GM21576 (cell line): Measurements from ENCODE around the gene SLC2A5.
"Not testable (repeated sequence)": the region's sequence is repeated elsewhere in the genome, so short reads cannot be mapped to it uniquely, and the experiment has no call there.

Experiments
- ATAC-seq: cut with Tn5 transposase; IDR thresholded peaks from one replicate; pipeline ENCODE4 v1.9.1; 2021; ENCODE audit warnings: mild to moderate bottlenecking, moderate library complexity; ENCODE audit not compliant: unreplicated experiment

SLC2A5 gene, protein sequence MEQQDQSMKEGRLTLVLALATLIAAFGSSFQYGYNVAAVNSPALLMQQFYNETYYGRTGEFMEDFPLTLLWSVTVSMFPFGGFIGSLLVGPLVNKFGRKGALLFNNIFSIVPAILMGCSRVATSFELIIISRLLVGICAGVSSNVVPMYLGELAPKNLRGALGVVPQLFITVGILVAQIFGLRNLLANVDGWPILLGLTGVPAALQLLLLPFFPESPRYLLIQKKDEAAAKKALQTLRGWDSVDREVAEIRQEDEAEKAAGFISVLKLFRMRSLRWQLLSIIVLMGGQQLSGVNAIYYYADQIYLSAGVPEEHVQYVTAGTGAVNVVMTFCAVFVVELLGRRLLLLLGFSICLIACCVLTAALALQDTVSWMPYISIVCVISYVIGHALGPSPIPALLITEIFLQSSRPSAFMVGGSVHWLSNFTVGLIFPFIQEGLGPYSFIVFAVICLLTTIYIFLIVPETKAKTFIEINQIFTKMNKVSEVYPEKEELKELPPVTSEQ

DNA sequence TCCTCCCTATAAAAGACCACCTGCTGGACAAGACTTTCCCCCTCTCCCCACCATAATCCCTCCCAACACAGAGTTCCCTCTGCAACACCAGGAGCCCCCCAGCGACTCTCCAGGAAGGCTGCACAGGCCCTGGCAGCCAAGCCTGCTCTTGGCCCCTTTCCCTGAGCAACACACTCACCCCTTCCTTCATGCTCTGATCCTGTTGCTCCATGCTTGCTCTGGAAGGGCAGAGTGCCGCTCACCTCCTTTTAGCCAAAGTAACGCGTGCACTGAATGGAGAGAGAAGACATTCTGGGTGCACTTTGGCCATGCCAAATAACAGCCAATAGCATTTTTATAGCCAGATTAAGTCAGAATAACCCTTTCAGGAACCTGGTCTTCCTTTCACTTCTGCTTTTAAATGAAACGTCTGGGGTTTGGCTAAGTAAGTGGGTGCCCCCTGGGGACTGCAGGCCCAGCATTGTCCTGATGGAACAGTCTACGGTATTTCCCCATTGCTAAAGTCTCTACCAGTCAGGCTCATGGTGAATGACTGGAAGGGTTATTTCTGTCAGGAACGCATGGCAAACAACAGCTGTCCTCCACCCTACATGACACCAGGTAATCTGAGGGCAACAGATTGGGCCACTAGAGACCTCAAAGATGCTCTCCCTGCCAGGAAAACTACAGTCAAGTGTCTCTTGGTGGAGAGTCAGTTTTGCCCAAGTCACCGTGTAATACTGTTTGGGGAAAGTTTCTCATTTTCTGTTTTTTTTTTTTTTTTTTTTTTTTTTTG lies at the start of gene SLC2A5:
Gene SLC2A5, minus strand, starts transcription at position 310 of the 775 bp plus-strand sequence. Its CDS starts 99 bp downstream, at position 211.
- peak; percentile 88 for ATAC-seq

DNA sequence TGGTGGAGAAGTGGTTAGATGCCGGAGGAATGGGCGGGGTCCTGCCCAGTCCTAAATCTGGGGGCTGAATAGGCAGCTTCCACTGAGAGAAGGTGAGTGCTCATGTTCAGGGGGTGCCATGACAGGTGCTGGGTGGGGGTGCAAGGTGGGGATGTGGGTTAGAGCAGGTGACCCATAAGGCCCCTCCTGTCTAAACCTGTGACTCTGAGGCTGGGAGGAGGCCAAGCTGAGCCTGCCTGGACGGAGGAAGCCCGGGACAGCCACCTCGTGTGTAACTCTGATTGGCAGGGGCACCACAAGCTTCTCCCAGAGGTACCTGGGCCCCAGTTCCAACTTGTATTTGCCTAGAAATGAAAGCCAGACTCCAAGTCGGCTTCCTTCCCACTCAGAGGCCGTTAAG lies 48.8 kb upstream of the SLC2A5 start:
- ATAC-seq, result no peak

DNA sequence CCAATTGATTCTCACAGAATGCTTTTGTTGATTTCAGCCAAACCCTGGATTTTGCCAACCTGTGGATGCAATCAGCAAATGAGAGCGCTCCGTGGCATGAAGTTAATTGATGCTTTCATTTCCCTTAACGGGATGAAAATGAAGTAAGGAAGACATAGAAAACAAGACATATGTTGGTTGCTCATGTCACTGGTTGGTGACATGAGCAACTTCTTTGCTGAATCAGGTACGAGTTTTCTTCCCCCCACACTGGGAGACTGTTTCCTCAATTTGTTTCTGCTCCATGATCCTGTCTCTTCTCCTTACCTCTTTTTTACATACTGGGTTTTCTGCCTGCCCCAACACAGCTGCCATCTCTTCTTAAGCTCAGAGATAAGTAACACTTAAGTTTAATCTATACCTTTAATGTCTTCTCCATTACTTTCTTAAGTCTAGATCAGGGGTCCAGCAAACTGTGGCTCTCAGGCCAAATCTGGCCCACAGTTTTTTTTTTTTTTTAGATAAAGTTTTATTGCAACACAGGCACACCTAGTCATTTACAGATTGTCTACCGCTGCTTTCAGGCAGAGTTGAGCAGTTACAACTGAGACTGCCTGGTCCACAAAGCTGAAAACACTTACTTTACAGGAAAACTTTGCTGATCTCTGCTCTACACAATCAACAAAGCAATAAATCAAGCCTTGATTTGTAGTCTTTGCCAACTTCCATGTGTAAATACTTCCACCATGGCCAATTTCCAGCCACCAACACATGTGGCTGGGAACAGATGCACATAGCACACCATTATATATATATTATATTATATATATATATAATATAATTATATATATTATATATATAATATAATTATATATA lies 46.1 kb upstream of the SLC2A5 start:
- no peak for ATAC-seq

DNA sequence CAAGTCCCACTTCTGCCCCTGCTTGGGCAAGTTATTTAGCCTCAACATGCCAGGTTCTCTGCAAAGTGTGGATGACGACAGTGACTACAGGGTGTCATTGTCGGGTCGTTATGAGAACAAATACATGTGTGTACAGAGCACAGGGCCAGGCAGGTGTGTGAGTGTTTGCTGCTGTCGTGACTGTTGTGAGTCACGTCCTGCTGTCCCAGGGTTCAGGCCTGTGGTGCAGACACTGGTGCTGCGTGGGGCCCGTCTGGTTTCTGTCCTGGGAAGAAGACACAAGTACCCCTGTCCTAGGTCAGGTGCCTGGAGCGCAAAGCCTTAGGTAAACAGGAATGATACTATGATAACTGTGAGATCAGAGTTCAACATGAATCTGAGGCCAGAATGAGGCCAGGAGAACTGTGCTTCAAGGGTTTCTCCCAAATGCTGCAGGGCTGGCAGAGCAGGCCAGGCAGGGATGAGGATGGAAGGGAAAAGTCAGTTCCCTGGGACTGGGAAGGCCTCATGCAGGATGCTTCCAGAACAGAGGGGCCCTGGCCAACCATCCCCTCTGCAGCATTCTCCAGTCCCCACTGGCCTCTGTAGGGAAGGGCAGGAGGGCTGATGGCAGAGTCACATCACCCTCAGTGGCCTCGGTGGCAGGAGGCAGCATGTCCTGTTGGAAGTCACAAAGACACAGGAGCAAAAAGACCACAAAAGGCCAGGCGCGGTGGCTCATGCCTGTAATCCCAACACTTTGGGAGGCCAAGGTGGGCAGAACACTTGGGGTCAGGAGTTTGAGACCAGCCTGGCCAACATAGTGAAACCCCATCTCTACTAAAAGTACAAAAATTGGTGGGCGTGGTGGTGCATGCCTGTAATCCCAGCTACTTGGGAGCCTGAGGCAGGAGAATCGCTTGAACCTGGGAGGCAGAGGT lies 43.8 kb upstream of the SLC2A5 start:
- no peak for ATAC-seq

DNA sequence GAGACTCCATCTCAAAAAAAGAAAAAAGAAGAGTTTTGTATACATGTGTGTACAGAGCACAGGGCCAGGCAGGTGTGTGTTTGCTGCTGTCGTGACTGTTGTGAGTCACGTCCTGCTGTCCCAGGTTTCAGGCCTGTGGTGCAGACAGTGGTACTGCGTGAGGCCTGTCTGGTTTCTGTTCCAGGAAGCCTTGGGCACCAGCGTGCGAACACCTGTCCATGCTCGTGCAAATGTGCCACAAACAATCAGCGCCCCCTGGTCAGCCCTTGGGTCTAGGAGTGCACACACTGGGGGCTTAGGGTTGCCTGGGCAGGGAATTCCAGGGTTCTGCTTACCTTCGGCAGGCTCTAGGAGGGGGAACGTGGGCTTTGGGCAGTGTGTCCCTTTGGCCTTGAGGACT lies 42.5 kb upstream of the SLC2A5 start:
- ATAC-seq, result no peak

DNA sequence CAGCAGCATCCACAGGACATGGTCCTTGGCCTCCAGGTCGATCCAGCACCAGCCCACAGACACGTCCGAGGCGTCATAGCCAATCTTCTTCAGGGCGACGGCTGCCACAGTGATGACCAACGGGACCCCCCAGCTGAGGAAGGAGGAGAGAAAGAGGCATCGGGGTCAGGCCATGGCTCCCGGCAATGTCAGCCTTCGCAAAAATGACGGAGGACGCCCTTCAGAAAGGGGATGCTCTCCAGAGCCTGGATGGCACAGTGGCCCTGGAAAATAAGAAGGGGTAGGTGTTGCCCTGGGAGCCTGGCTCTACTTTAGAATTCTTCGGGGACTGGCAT lies 41.9 kb upstream of the SLC2A5 start:
- no peak for ATAC-seq

DNA sequence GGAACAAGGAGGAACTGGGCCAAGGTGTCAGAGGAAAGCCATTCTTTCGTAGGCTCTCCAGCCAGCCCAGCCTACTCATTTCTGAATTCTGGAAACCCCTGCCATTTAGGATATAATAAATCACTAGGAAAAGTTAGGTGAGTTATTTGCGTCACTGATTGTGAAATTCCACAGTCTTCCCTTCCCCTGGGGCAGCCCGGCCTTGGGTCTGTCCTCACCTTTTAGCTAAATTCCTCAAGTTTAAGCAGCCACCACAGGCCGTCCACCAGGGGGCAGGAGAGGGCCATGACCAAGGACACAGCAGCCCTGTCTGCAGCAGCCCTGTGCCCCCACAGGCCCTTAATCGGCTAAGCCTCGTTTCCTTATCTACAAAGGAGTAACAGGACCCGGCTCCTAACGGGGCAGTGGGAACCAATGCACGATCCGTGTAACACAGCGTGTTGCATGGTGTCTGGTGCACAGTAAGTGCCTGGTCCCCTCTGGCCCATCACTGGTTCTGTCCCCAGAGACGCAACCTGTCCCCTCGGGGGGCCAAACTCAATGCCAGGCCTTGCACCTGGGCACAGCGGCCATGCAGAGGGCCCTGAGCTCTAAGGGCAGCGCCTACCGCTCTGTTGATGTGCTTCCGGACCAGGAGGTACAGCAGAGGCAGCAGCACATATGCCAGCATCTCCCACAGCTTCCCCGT lies 41.4 kb upstream of the SLC2A5 start:
- no peak for ATAC-seq

DNA sequence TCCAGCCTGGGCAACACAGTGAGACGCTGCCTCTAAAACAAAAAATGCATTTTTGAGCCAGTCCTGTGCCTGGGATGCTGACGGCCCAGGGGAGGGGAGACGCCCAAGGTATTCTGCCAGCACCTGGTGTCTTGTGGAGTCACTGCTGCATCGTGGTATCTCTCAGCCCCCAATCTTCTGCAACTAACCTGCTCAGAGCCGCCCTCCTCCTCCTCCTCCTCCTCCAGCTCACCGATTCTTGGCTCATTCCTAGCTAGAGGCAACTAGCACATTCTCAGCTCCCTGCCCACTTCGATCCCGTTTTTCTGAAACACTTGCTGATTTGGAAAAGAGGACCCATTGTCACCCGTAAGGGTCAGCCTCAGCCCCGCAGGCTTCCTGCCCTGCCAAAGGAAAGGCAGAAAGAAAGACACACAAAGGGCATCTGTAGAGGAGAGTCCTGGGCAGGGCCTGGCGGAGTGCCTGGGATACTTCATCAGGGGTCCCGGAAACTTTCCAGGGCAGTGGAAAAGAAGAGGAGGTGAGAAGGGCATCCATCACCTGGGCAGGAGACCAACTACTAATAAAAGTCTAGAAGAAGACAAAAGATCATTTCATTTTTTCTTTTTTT lies 38.7 kb upstream of the SLC2A5 start:
- no peak for ATAC-seq

DNA sequence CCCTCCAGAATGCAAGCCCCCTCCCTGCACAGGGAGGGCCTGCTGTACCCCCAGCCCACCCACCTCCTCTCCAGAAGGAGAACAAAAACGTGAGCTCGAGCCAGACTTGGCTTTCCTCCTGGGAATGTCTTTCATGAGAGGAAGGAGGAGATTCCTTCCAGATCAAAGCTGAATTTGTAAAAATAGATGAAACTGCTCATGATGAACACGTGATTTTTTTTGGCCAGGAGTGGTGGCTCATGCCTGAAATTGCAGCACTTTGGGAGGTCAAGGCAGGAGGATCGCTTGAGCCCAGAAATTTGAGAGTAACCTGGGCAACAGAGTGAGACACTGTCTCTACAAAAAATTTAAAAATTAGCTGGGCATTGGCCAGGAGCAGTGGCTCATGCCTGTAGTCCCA lies 37.7 kb upstream of the SLC2A5 start:
- ATAC-seq, result no peak

DNA sequence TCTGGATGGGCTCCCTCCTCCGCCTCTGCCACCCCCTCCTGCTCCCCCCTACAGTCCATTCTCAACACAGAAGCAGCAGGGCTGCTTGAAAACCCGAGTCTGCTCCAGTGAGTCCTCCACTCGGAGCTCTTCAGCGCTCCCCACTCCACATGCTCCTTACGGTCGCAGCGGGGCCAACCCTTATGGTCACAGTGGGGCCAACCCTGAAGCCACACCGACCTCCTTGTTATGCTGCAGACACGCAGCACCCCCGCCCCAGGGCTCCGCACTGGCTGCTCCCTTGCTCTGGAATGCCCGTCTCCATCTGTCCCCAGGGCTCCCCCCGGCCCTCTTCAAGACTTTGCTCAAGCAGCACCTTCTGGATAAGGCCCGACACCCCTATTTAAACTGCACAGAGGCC lies 36.9 kb upstream of the SLC2A5 start:
- ATAC-seq, result no peak

DNA sequence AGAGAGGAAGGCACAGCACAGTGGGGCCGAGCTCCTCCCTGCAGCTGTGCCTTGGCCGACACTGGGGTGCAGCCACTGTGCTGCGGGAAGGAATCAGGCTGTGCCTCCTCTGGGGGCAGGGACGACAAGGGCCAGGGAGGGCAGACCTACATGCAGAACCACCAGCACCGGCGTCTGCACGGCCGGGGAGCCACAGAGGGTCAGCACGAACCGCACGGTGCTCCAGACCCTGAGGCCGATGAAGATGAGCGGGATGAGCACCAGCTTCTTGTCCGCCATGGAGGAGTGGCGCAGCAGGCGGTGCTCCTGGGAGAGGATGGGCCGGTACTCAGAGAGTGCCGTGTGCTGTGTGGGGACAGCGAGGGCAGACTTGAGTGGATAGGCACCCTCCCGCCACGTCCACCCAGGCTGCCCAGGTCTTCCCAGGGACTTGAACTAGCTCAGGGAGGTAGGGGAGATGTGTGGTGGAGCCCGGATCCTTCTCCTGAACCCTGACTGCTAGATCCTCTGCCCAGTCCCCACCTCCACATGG lies 36.0 kb upstream of the SLC2A5 start:
- ATAC-seq, result no peak

DNA sequence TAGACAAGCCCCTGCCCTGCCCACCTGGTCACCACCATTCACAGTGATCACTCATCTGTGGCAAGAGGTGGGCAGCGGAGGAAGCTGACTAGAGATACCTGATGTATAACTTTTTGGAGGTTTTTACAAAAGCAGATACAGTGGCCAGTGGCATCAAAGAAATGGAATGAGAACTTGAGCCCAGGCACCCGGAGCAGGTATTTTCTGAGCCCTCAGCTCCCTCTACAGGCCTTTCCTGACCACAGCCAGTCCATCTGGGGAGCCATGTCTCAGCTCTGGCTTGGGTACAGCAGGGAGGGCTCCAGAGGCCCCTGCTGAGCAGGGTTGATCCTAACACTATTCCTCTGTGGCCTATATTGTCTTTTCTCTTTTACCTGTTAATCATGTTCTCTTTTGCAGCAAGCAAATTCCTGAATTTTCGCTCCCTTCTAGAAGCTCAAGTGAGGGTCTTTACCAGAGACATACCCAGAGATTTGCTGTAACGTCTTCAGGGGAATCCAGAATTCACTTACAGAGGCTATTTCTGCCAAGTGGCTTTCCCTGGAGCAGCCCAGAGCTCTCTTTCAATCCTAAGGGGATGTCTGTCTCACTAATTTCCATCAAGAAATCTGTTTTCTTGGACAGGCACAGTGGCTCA lies 32.2 kb upstream of the SLC2A5 start:
- no peak for ATAC-seq

DNA sequence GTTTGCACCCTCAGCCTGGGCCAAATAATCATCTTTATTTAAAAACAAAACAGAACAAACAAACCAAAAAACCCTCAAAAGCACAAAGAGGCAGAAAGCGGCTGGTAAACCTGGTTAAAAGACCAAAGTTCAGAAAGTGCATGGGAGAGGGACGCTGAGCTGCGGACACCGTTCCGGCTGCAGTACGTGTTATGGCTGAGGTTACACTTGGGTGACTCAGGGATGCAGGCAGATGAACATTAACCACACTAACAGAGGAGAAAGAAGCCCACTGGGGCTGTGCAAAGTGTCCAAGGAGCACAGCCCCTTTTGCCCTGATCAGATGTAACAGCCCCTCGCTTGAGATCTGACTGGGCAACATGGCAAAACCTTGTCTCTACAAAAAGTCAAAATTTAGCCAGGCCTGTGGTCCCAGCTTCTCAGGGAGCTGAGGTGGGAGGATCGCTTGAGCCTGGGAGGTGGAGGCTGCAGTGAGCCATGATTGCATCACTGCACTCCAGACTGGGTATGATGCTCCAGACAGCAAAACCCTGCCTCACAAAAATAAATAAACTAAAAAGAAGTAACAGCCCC lies 31.1 kb upstream of the SLC2A5 start:
- ATAC-seq, result no peak

DNA sequence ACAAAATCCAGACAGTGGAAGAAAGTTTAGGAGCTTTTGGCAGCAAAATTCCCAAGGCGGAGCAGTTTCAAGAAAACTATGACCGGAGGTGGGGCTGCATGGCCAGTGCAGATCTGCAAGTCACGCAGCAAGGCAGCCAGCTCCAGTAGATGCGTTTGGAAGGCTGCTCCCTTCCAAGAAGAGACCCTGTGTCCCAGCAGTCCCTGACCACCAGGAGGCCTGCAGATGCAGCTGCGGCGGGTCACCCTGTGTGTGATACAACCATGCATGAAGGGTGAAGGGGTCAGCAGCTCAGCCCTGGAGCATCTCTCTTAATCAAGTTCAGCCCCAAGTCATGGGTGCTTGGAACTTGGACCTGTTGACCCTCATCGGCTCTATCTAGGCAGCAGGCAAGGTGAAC lies 30.1 kb upstream of the SLC2A5 start:
- ATAC-seq, result no peak

DNA sequence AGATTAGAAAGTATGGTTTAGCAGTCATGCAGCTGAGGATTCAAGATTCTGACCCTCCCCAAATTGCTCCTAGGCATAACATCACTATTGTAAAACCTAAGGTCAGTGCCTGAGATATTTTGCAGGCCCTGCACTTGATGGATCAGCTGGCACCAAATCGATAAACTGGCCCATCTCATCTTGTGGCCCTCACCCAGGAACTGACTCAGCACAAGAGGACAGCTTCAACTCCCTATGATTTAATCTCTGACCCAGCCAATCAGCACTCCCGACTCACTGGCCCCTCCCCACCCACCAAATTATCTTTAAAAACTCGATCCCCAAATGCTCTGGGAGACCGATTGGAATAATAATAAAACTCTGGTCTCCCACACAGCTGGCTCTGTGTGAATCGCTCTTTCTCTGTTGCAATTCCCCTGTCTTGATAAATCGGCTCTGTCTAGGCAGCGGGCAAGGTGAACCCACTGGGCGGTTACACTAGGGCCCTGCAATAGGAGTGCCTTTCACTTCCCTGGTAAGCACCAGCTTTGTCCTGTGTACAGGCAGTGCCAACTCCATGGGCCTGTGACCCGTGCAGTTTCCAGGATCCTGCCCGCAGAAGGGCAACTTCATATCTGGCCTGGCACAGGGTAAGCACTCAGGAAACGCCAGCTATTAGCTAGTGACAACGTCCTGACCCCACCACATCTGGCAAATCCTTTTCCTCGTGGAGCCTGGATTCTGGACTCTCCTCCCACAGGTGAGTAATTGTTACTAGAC lies 28.7 kb upstream of the SLC2A5 start:
- no peak for ATAC-seq

DNA sequence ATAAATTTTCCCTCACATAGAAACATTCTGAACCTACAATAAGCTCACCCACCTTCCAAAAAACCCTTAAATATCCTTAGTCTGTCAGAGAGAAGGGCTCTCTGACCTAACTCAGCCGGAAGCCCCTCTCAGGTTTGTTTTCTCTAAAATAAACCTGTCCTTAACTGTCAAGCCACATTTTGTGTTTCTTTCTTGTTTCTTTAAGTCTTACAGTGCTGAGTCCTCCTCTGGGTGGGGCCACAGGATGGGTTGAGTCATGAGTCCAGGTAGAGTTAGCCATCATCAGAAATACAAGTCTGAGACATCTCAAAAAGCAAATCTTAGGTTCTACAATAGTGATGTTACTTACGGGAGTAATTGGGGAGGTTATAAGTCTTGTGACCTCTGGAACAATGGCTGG lies 26.4 kb upstream of the SLC2A5 start:
- no peak for ATAC-seq

DNA sequence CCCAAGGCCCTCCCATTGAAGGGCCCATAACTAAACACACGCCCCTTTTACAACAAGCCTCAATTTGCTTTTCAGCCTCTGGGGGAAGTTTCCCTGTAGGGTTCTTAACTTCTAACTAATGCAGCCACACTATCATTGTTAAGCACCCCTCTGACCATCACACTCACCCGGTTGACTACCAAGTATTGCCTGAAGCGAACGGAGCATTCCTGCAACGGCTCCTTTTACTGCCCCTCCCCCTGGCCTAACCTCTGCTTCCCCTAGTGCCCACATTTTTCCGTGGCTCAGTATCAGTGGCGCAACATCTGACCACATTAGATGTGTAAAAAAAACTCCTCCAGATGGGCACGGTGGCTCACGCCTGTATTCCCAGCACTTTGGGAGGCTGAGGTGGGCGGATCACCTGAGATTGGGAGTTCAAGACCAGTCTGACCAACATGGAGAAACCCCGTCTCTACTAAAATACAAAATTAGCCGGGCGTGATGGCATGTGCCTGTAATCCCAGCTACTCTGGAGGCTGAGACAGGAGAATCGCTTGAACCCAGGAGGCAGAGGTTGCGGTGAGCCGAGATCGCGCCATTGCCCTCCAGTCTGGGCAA lies 24.7 kb upstream of the SLC2A5 start:
- ATAC-seq, result not testable (repeated sequence)
